Endothelial cell of umbilical vein (primary cell): ENCODE data around the gene IFI44L. TPM values are rescaled to one million over a fixed set of nuclear protein-coding genes. Genes with fewer than 3 reads are reported as not detected.

Source experiments
- BruUV-seq: library from RNA; stranded (reverse); fragments of 400-500 nt; replicated peaks from 2 replicates; lab custom pipeline; 2021; lab: Mats Ljungman, UMichigan
- CTCF ChIA-PET: fragments of 300-600, 350-600 bp; sonication (Branson Sonifier 250); formaldehyde crosslinking; loops from one replicate; lab custom pipeline; 2021; ENCODE audit warnings: antibody characterized with exemption, inconsistent platforms; lab: Charles Lee
- POLR2A ChIA-PET: fragments of 300-600, 350-600 bp; sonication (Branson Sonifier 250); formaldehyde crosslinking; loops from one replicate; lab custom pipeline; 2021; ENCODE audit warnings: antibody characterized with exemption, inconsistent platforms; lab: Charles Lee
- DNase-seq: peaks from one replicate; pipeline ENCODE4 v3.0.0-alpha.2; 2011; ENCODE audit warnings: low read depth, low spot score
- FAIRE-seq: peaks from 2 replicates; lab custom pipeline; 2011; peaks lifted over from hg19 to GRCh38; lab: Jason Lieb, UNC
- H2AFZ ChIP-seq: 2 replicates; pipeline ENCODE4 v1.6.0; 2012; ENCODE audit warnings: low read depth, low read length, control low read depth, inconsistent platforms
- H3K27ac ChIP-seq: 2 replicates; pipeline ENCODE4 v1.5.1; 2011; ENCODE audit warnings: low read depth, mild to moderate bottlenecking, control low read depth, low read length, moderate library complexity; ENCODE audit not compliant: insufficient read depth
- H3K27me3 ChIP-seq, 2 experiments: 2 replicates each; pipeline versions ENCODE4 v1.6.0 to v1.6.1; 2011; ENCODE audit warnings: low read length in 2 of 2, mixed read lengths in 1 of 2; ENCODE audit not compliant: control insufficient read depth in 2 of 2, insufficient read depth in 2 of 2
- H3K36me3 ChIP-seq, 2 experiments: 2 replicates in 1 of 2; 3 replicates in 1 of 2; pipeline ENCODE4 v1.5.1; 2011; ENCODE audit warnings: low read length in 2 of 2, mild to moderate bottlenecking in 1 of 2, moderate library complexity in 1 of 2; ENCODE audit not compliant: control insufficient read depth in 2 of 2, insufficient read depth in 2 of 2; ENCODE audit errors: extremely low read depth in 1 of 2
- H3K4me1 ChIP-seq: 3 replicates; pipeline ENCODE4 v1.5.1; 2011; ENCODE audit warnings: mild to moderate bottlenecking, low read length; ENCODE audit not compliant: control insufficient read depth, insufficient read depth; ENCODE audit errors: extremely low read depth
- H3K4me2 ChIP-seq: 2 replicates; pipeline ENCODE4 v1.6.1; 2011; ENCODE audit warnings: low read length, control low read depth, mixed read lengths; ENCODE audit not compliant: insufficient read depth
- H3K4me3 ChIP-seq, 3 experiments: fragments of 200-600 bp in 1 of 3; sonication (generic), shearing (Covaris generic) in 1 of 3; replicated peaks in 1 of 3; 2 replicates each; pipeline ENCODE4 v1.5.1; 2011 to 2016; ENCODE audit warnings: control low read depth in 3 of 3, low read length in 3 of 3, mild to moderate bottlenecking in 2 of 3, inconsistent platforms in 1 of 3, low read depth in 1 of 3, moderate library complexity in 1 of 3; ENCODE audit not compliant: insufficient read depth in 1 of 3
- H3K79me2 ChIP-seq: 2 replicates; pipeline ENCODE4 v1.6.0; 2012; ENCODE audit warnings: low read length, inconsistent platforms; ENCODE audit not compliant: control insufficient read depth, insufficient read depth
- H3K9ac ChIP-seq: replicated peaks from 2 replicates; pipeline ENCODE3; 2011; ENCODE audit warnings: low read length, control low read depth; ENCODE audit not compliant: insufficient read depth; ENCODE audit errors: extremely low read depth
- H3K9me1 ChIP-seq: replicated peaks from 3 replicates; pipeline ENCODE4 v1.6.0; 2011; ENCODE audit warnings: mild to moderate bottlenecking, low read length; ENCODE audit not compliant: control insufficient read depth, insufficient read depth; ENCODE audit errors: extremely low read depth
- H3K9me3 ChIP-seq: replicated peaks from 2 replicates; pipeline ENCODE4 v1.5.1; 2012; ENCODE audit warnings: low read length, inconsistent platforms; ENCODE audit not compliant: control insufficient read depth, insufficient read depth
- H4K20me1 ChIP-seq: replicated peaks from 2 replicates; pipeline ENCODE3; 2011; ENCODE audit warnings: mild to moderate bottlenecking, low read length; ENCODE audit not compliant: control insufficient read depth, insufficient read depth; ENCODE audit errors: extremely low read depth
- EZH2 ChIP-seq: IDR thresholded peaks from 2 replicates; pipeline ENCODE4 v1.6.1; 2012; ENCODE audit warnings: borderline replicate concordance, low read depth, mild to moderate bottlenecking, moderate library complexity, low read length, inconsistent platforms; ENCODE audit not compliant: severe bottlenecking
- FOS ChIP-seq: IDR thresholded peaks from 2 replicates; pipeline ENCODE4 v1.6.1; 2011; ENCODE audit warnings: mild to moderate bottlenecking, low read length, moderate library complexity, borderline replicate concordance; ENCODE audit not compliant: insufficient read depth
- GATA2 ChIP-seq: IDR thresholded peaks from 2 replicates; pipeline ENCODE4 v1.7.0; 2011; ENCODE audit warnings: low read depth, mild to moderate bottlenecking, moderate library complexity, mixed read lengths, low read length; ENCODE audit not compliant: insufficient read length, insufficient read depth
- JUN ChIP-seq: IDR thresholded peaks from 2 replicates; pipeline ENCODE4 v1.6.1; 2011; ENCODE audit warnings: borderline replicate concordance, low read depth; ENCODE audit not compliant: insufficient read length, insufficient read depth
- MYC ChIP-seq: IDR thresholded peaks from one replicate; pipeline ENCODE4 v1.6.1; 2011; ENCODE audit warnings: mild to moderate bottlenecking, low read depth, low read length
- POLR2A ChIP-seq: IDR thresholded peaks from 2 replicates; pipeline ENCODE4 v1.6.1; 2012; ENCODE audit warnings: low read depth, mild to moderate bottlenecking, control low read depth, low read length
- POLR2AphosphoS5 ChIP-seq: IDR thresholded peaks from 2 replicates; pipeline ENCODE4 v1.6.1; 2012; ENCODE audit warnings: low read depth, mild to moderate bottlenecking, control low read depth, low read length, moderate library complexity; ENCODE audit not compliant: insufficient read depth
- dilution Hi-C: fragments of 300-500 bp; cut with MboI; formaldehyde crosslinking; loops from one replicate; pipeline ENCODE4 v1.15.0; 2019; ENCODE audit warnings: low sequenced_read_pairs; ENCODE audit not compliant: extremely low pct_ligation_motif_present
- intact Hi-C: fragments of 100-400 bp; cut with micrococcal nuclease; formaldehyde crosslinking; loops from one replicate; pipeline ENCODE4 v1.10.0; 2022
- polyA plus RNA-seq, 4 experiments: library from polyadenylated mRNA; depleted of rRNA in 3 of 4; stranded (reverse) in 3 of 4; unstranded in 1 of 4; fragments of >200 nt; gene quantifications; 2 replicates each; pipeline versions ENCODE4 v1.2.1 to v1.2.3, GENCODE V29; 2011 to 2012; ENCODE audit warnings: missing spikeins in 1 of 4
- total RNA-seq: library from RNA; stranded (reverse); gene quantifications from 2 replicates; pipeline ENCODE4 v1.2.3, GENCODE V29; 2021
- TF ChIP-seq, protein P1 (sequence below), 2 donors: IDR thresholded peaks; 1 replicate in 1 of 2; 2 replicates in 1 of 2; pipeline ENCODE4 v1.5.1; 2011; ENCODE audit warnings: low read length in 2 of 2, mild to moderate bottlenecking in 2 of 2, moderate library complexity in 2 of 2, control low read depth in 1 of 2, inconsistent platforms in 1 of 2, low read depth in 1 of 2; ENCODE audit not compliant: insufficient read depth in 1 of 2; ENCODE audit errors: extremely low read depth in 1 of 2
- TF ChIP-seq, protein P2 (sequence below): IDR thresholded peaks from 2 replicates; pipeline ENCODE4 v1.6.1; 2011; ENCODE audit not compliant: insufficient read depth, insufficient read length

The IFI44L gene
- total and polyA plus RNA-seq, 2 donors (not counting 3 experiments of a cell fraction or from before 2014, with no cell fraction given): 2.8 to 2.9 TPM

GRCh38 chr1:78658901-78659300 lies 38.7 kb downstream of the IFI44L start:
- Histone ChIP-seq H3K9ac (no peak overlapping the region), H3K4me1 (no peaks in the 10 kb centered on the region), H3K4me3 (no peak overlapping the region), H4K20me1 (no peaks in the 10 kb centered on the region), H3K27ac (no peak overlapping the region), H3K4me2 (no peak overlapping the region), H2AFZ (no peak overlapping the region), H3K36me3 (peaks cover 3 to 5% of the 10 kb centered on the region in 2 experiments), H3K79me2 (no peaks in the 10 kb centered on the region), H3K9me1 (no peaks in the 10 kb centered on the region), H3K27me3 (no peaks in the 10 kb centered on the region), H3K9me3 (no peaks in the 10 kb centered on the region)
- BruUV-seq: no TSS peak
- intact Hi-C loops: no loop called here
- dilution Hi-C loops: no loop called here
- FAIRE-seq: no peak
- TF ChIP-seq, protein P1, sequence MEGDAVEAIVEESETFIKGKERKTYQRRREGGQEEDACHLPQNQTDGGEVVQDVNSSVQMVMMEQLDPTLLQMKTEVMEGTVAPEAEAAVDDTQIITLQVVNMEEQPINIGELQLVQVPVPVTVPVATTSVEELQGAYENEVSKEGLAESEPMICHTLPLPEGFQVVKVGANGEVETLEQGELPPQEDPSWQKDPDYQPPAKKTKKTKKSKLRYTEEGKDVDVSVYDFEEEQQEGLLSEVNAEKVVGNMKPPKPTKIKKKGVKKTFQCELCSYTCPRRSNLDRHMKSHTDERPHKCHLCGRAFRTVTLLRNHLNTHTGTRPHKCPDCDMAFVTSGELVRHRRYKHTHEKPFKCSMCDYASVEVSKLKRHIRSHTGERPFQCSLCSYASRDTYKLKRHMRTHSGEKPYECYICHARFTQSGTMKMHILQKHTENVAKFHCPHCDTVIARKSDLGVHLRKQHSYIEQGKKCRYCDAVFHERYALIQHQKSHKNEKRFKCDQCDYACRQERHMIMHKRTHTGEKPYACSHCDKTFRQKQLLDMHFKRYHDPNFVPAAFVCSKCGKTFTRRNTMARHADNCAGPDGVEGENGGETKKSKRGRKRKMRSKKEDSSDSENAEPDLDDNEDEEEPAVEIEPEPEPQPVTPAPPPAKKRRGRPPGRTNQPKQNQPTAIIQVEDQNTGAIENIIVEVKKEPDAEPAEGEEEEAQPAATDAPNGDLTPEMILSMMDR (IDR thresholded peaks at IDR 0.05; ENCODE audit: extremely low read depth in 1 of 2, insufficient read depth in 1 of 2, low read depth in 1 of 2, low read length in 2 of 2): no peak
- ChIA-PET POLR2A (no interaction called here), CTCF (interaction anchor here (2.3 kb wide), 1 partner anchor 42 kb away, joined by 10 read pairs; no protein-coding TSS in a partner anchor)
- DNase-seq: no peak

DNA sequence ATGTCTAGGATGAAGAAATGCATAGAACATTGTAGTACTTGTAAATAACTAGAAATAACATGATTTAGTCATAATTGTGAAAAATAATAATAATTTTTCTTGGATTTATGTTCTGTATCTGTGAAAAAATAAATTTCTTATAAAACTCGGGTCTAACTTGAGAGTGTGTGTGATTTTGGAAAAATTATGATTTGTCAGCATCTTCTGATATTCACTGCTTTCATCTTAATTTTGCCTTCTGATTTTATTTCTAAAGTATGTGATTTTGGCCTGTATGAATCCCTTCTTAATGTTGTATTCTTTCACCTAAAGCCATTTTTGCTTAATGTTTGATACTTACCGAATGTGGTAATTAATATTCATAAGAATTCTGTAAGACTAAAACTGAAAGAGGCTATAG lies 43.7 kb downstream of the IFI44L start:
- Histone ChIP-seq H2AFZ (no peak overlapping the region), H3K9me1 (no peaks in the 10 kb centered on the region), H3K27ac (no peak overlapping the region), H3K4me1 (no peaks in the 10 kb centered on the region), H3K9me3 (no peaks in the 10 kb centered on the region), H3K4me2 (no peak overlapping the region), H4K20me1 (no peaks in the 10 kb centered on the region), H3K27me3 (no peaks in the 10 kb centered on the region), H3K36me3 (peaks cover 3 to 4% of the 10 kb centered on the region in 2 experiments), H3K4me3 (no peak overlapping the region), H3K79me2 (no peaks in the 10 kb centered on the region), H3K9ac (no peak overlapping the region)
- TF ChIP-seq MYC: no peak
- TF ChIP-seq JUN: no peak
- TF ChIP-seq, protein P2, sequence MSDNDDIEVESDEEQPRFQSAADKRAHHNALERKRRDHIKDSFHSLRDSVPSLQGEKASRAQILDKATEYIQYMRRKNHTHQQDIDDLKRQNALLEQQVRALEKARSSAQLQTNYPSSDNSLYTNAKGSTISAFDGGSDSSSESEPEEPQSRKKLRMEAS: no peak
- no peak for TF ChIP-seq EZH2
- no peak for TF ChIP-seq POLR2A
- TF ChIP-seq, protein P1 (IDR thresholded peaks at IDR 0.05; ENCODE audit: extremely low read depth in 1 of 2, insufficient read depth in 1 of 2, low read depth in 1 of 2, low read length in 2 of 2): no peak
- no peak for TF ChIP-seq FOS
- no peak for TF ChIP-seq POLR2AphosphoS5
- no peak for TF ChIP-seq GATA2
- dilution Hi-C loops (no loop called here), intact Hi-C loops (no loop called here)
- BruUV-seq: no TSS peak
- FAIRE-seq (no peak), DNase-seq (no peak)
- CTCF ChIA-PET: interaction anchor here (0.8 kb wide), 1 partner anchor 47 kb away, joined by 4 read pairs; no protein-coding TSS in a partner anchor
- POLR2A ChIA-PET: no interaction called here
